HG02678 (cell line): ENCODE results near the gene ASAP2.

Source experiments
- ATAC-seq: cut with Tn5 transposase; IDR thresholded peaks from one replicate; pipeline ENCODE4 v1.9.1; 2021; ENCODE audit warnings: mild to moderate bottlenecking, moderate library complexity; ENCODE audit not compliant: unreplicated experiment

Gene ASAP2

DNA sequence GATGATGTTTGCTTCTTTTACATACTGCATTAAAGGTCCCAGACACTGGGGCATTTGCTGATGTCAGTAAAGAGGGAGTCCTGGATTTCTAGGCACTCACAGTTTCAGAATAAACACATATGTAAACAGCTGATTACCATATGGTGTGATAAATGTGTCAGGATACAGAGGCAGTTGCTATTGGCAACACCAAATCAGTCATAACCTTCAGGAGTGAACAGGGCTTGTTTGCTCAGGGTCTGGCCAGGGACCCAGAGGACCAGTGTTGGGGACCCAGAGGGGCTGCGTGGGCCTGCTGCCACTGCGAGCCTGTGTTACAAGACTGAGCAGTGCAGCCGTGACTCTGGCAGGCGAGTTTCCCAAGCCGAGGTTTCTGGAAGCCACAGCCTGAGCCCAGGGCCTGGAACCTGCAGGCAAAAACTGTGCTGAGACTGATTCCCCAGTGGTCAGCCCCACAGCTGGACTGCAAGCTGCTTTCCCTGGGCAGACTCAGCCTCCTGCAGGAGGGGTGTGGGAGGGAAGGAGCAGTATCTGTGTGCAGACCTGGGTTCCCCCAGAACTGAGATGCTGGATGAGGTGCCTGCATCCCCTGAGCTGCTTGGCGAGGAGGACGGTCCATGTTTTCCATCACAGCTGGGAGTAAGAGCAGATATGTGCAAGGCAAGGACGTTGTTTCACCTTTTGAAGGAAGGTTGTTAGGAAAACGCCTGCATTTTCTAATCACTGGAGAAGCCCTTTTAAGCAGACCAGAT, 23.6 kb downstream of the ASAP2 start:
- ATAC-seq, result no peak

DNA sequence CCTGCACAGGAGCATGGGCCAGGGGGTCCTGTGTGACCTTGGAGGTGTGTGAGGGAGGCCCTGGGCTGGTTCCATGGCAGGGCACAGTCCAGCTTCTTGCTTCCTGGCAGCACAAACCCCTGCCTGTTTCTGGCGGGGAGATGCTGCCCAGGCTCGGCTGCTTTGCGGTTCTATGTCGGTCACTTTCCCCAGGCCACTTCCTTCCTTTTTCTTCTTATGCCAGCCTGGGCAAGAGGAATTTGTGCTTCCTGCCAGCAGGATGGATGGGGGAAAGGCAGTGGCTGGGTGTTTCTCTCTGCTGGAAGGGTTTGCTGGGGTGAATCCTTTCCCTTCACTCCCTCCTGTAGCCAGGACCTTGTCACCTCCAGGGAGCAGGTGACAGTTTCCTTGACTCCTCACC, 24.3 kb downstream of the ASAP2 start:
- ATAC-seq, result no peak

- ATAC-seq, result no peak
Measured at GRCh38 chr2:9231291-9232165, 24.9 kb downstream of the ASAP2 start.

- ATAC-seq, result no peak
Measured at GRCh38 chr2:9232166-9232479, 25.5 kb downstream of the ASAP2 start.

DNA sequence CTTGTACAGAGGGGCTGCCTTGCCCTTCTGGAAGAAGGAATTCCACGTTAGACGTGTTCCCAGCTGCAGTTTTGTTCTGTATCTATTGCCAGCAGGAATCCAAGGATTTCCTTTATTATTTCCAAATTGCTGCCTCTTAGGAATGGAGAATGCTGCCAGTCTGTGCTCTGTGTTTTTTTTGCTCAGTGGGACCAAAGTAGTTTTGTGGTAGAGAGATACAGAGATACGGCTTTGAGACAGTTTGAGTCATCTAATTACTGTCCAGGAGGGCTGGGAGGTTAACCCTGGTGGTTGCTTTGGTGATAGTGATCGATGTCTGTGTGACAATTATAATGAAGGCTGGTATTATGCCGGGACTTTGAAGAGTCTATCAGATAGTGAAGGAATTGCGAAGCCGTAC, 26.3 kb downstream of the ASAP2 start:
- no peak for ATAC-seq

- ATAC-seq, result no peak
Measured at GRCh38 chr2:9234680-9235146, 28.1 kb downstream of the ASAP2 start.

DNA sequence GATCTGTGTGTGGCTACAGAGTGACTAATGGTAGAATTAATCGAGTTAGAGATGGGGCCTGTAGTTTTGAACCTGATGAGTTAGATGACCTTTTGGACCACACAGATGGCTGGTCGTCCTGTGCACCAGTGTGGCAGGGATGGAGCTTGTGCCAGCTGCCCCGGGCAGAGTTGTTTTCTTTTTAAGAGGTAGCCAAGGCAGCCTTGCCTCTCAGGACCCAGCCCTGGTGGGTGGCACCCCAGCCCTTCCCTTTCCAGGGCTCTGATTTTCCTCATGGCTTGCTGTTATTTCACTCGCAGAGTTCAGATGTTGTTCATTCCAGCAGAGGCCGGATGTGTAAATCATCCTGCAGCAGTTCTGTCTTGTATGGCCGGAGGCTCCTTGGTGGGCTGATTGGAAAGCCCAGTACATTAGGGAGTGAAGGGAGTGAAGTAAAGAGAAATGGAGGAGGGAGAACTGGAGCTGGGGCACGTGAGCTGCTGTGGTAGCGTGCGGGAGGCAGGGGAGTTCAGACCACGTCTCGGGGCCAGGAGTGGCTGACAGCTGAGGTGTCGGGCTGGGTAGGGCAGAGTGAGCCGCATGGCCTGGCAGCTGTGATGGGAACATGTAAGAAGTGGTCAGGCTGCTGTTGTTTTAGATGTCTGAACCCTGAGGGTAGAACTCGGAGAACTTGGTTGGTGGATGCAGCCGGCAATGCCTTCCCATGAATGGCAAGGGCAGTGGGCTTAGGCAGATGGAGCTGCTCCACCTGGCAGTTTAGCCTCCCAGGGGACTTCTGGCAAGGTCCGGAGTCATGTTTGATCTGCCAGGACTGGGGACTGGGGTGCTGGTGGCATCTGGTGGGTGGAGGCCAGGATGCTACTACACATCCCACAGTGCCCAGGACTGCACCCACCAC, 28.8 kb downstream of the ASAP2 start:
- no peak for ATAC-seq

- no peak for ATAC-seq
Measured at GRCh38 chr2:9236045-9236344, 29.4 kb downstream of the ASAP2 start.

DNA sequence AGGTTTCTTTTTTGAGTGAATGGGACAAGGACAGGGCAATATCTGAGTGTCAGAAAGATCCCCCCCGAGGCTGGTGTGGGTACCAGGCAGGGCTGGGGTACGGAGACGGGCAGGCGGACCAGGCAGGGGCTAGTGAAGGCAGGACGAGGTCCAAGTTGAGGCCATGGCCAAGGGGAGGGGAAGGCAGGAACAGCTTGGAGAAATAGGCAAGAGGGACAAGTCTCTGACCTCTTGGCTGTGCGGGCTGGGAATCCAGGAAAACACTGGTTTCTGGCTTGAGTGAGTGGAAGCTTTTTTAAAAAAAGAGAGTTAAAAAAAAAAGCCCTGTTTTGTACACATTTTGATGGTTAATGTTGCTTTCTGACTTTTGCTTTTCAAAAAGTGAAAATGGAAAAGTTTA, 30.3 kb downstream of the ASAP2 start:
- ATAC-seq, result no peak

DNA sequence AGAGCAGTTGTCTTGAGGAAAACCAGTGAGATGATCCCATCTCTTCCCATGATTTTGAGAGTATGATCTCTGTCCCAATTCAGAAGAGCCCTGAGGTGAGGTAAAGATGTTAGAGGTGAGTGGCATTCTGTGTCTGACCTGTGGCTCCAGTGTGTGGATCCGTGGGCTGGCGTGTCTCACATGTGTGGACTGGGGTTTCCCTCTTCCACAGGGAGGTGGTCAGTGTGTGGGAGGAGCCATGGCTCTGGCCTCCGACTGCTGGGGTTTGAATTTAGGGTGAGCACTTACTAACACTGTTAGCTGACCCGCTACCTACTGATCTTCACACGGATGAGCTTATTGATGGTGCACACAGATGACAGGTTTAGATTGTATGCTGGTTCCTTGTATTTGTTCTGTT, 31.2 kb downstream of the ASAP2 start:
- ATAC-seq, result no peak

- ATAC-seq, result no peak
Measured at GRCh38 chr2:9238591-9239326, 32.1 kb downstream of the ASAP2 start.

DNA sequence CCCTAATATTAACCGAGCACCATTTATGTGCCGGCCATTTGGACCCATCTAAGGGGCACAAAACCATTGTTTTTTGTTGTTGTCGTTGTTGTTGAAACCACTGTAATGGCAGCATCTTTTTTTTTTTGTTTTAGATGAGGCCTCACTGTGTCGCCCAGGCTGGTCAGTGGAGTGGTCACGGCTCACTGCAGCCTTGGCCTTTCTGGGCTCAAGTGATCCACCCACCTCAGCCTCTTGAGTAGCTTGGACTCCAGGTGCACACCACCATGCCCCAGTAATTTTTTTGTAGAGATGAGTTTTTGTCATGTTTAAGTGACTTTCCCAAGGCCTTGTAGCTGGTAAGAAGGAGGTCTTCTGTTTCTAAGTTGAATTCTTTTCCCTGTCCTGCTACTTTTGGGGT, 33.0 kb downstream of the ASAP2 start:
- no peak for ATAC-seq

GRCh38 chr2:9240745-9241144, 34.1 kb downstream of the ASAP2 start:
- no peak for ATAC-seq

DNA sequence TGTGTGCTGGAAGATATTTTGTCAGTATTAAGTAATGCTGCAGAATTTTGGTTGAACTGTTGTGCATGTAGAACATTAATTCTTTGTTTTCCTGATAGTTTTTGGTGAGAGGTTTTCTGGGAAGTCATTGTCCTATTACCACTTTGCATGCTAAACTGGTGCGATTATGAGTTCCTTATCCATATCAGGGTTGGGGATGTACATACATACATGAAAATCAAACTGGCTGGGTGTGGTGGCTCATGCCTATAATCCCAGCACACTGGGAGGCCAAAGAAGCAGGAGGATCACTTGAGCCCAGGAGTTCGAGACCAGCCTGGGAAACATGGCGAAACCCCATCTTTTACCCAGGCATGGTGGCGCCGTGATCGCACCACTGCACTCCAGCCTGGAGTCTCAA, 34.6 kb downstream of the ASAP2 start:
- ATAC-seq, result no peak

DNA sequence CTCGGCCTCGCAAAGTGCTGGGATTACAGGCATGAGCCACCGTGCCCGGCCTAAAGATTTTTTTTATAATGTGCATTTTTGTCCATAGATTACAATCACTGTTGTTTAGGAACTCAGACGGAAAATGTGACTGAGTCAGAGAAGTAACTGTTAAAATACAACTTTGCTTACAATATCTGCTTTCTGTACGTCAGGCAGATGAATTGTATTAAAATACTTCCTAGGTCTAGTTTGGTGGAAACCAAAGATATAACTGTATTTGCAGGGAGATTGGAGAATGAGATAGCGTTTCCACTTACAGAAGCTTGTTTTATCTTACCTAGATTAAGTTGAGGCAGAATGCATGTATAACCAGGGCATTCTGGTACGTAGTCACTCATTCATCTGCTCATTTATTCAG, 36.7 kb downstream of the ASAP2 start:
- ATAC-seq, result no peak

- ATAC-seq, result no peak
Measured at GRCh38 chr2:9244985-9245544, 38.5 kb downstream of the ASAP2 start.

GRCh38 chr2:9247177-9247576, 40.6 kb downstream of the ASAP2 start:
- ATAC-seq, result no peak

- no peak for ATAC-seq
Measured at GRCh38 chr2:9247786-9248185, 41.2 kb downstream of the ASAP2 start.

- no peak for ATAC-seq
Measured at GRCh38 chr2:9248363-9248762, 41.8 kb downstream of the ASAP2 start.

DNA sequence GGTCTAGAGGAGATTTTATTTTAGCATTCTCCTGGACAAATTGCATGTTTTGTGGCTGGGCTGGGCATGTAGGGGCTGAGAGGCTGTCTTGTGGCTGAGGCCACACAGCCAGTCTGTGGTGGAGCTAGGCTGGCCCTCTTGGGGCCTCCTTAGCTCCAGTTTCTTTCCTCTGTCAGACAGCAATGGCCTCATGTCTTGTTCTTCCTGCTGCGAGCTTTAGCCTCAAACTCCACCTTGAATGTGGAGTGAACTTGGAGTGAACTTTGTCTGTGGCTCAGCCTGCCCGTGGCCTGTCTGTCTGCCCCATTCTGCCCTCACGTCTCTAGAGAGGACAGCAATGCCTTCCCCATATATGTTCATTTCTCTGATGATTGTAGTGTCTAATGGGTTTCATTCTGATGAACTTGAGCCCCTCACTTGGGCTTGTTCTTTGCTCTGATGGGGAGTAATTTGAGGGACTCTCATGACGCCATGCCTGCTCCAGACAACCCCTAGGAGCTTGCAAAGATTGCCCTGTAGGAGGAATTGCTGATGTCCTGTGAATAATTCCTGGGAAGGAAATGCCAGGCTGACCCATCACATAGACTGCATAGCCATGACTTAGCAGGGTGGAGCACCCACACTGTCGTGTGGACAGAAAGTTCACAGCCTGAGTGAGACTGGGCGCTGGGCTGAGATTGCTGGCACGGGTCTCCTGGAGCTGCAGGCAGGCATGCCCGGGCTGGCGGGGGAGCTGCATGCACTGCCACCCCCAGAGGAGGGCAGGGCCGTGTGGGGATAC, 42.6 kb downstream of the ASAP2 start:
- ATAC-seq, result no peak
